ENCODE measurements around the gene C16orf54.

DNA sequence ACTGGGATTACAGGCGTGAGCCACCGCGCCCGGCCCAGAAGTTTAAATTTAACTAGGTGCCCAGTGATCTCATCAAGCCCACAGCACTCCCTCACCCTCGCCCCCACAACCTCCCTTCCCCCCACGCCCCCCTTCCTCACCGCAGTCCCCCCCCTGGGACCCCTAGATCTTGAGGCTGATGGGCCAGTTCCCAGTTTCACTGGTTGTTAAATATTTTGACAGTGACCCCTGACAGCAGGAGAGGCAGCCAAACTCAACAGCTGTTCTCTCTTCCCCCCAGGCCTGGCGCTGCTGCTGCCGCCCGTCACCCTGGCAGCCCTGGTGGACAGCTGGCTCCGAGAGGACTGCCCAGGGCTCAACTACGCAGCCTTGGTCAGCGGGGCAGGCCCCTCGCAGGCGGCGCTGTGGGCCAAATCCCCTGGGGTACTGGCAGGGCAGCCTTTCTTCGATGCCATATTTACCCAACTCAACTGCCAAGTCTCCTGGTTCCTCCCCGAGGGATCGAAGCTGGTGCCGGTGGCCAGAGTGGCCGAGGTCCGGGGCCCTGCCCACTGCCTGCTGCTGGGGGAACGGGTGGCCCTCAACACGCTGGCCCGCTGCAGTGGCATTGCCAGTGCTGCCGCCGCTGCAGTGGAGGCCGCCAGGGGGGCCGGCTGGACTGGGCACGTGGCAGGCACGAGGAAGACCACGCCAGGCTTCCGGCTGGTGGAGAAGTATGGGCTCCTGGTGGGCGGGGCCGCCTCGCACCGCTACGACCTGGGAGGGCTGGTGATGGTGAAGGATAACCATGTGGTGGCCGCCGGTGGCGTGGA is 51.2 kb downstream of the C16orf54 start:
- TF ChIP-seq, protein P1, sequence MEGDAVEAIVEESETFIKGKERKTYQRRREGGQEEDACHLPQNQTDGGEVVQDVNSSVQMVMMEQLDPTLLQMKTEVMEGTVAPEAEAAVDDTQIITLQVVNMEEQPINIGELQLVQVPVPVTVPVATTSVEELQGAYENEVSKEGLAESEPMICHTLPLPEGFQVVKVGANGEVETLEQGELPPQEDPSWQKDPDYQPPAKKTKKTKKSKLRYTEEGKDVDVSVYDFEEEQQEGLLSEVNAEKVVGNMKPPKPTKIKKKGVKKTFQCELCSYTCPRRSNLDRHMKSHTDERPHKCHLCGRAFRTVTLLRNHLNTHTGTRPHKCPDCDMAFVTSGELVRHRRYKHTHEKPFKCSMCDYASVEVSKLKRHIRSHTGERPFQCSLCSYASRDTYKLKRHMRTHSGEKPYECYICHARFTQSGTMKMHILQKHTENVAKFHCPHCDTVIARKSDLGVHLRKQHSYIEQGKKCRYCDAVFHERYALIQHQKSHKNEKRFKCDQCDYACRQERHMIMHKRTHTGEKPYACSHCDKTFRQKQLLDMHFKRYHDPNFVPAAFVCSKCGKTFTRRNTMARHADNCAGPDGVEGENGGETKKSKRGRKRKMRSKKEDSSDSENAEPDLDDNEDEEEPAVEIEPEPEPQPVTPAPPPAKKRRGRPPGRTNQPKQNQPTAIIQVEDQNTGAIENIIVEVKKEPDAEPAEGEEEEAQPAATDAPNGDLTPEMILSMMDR (IDR thresholded peaks at IDR 0.05), result no peak
- TF ChIP-seq POLR2A (IDR thresholded peaks at IDR 0.05), result no peak

Measured in body of pancreas (tissue), 4 donors.